Measurements from ENCODE around the gene MIB2. TPM values are rescaled to one million over a fixed set of nuclear protein-coding genes. Genes with fewer than 3 reads are reported as not detected.

MIB2 gene
- total RNA-seq: 31.1 and 68.6 TPM in 2 replicates

GRCh38 chr1:1615256-1616044, at the start of gene MIB2:
TSS of gene MIB2 (plus strand) at chr1:1615500. CDS start at chr1:1623453, 7,953 bp downstream.

GRCh38 chr1:1574721-1575537, 40.4 kb upstream of the MIB2 start, which contains the start of gene SSU72:
TSS of gene SSU72 (minus strand) at chr1:1574863. CDS start at chr1:1574557, 306 bp downstream.

DNA sequence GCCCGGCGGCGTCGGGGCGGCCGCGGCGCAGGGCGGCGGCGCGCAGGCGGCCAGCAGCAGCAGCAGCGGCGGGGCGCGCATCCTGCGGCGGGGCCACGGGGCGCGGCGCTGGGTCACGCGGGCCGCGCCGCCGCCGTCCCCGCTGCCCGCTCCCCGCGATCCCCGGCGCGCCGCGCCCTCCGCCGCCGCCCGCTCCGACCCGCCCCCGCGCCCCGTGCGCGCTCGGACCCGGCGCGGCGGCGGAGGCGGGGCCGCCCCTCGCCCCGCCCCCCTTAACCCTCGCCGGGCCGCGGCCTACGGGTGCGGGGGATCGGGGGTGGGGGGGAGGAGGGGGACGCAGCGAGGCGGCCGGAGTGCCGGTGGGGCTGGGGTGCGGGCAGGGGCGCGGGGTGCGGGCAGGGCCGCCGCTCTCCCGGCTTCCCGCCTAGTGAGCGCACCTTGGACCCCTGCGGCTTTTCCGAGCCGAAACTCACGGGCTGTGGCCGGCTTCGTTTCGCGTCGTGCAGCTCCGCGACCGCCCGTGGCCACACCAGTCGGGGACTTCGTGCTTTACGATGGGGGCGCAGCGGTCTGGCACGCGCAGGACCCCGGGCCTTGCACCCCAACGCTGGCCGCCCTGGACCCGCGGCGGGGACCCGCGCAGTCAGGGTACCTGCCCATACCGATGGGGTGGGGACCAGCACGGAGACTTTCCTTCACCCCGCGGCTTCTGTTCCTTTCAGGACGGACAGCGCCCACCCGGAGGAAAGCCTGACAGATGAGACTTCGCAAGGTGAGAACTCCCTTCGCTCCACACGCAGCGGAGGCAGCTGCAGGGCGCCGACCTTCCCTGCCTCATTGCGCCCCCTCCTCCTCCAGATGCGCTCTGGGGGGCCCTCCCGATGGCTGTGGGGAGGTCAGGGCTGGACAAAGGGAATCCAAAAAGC, 15.1 kb upstream of the MIB2 start, which contains the start of gene FNDC10:
Gene FNDC10, minus strand, starts transcription at position 201 of the 926 bp plus-strand sequence. Its CDS starts 120 bp downstream, at position 81.

GRCh38 chr1:1631782-1632420, 16.6 kb downstream of the MIB2 start, which contains the start of gene MMP23B:
TSS of gene MMP23B (plus strand) at chr1:1632173. CDS start at chr1:1632219, 46 bp downstream.

GRCh38 chr1:1658583-1659549, 43.6 kb downstream of the MIB2 start, which contains the start of gene CDK11B:
TSS of gene CDK11B (minus strand) at chr1:1659004. CDS start at chr1:1657485, 1,519 bp downstream.

Other genes with a start within 250 kb of the MIB2 start
- gene AURKAIP1, start 240.3 kb upstream of the MIB2 start, total RNA-seq: 70.4 and 101 TPM in 2 replicates
- gene CCNL2, start 216.2 kb upstream of the MIB2 start, total RNA-seq: 54.7 and 196 TPM in 2 replicates
- gene MRPL20, start 208.2 kb upstream of the MIB2 start, total RNA-seq: 62.6 and 82.6 TPM in 2 replicates
- gene ANKRD65, start 194.2 kb upstream of the MIB2 start, total RNA-seq: 0.25 and 0.32 TPM in 2 replicates
- gene VWA1, start 179.8 kb upstream of the MIB2 start, total RNA-seq: 19.4 and 34.7 TPM in 2 replicates
- gene ATAD3C, start 165.8 kb upstream of the MIB2 start, total RNA-seq: 1.4 TPM in 1 of 2 replicates, not detected in the other
- 17.9 and 21.2 TPM in 2 replicates for gene ATAD3B, start 143.7 kb upstream of the MIB2 start, total RNA-seq
- 28.0 and 37.1 TPM in 2 replicates for gene ATAD3A, start 103.3 kb upstream of the MIB2 start, total RNA-seq
- 2.1 and 2.4 TPM in 2 replicates for gene TMEM240, start 74.9 kb upstream of the MIB2 start, total RNA-seq
- 45.8 and 64.1 TPM in 2 replicates for gene SSU72, start 40.6 kb upstream of the MIB2 start, total RNA-seq
- gene FNDC10, start 15.4 kb upstream of the MIB2 start, total RNA-seq: 0.16 and 0.94 TPM in 2 replicates
- 0.16 and 0.19 TPM in 2 replicates for gene MMP23B, start 16.7 kb downstream of the MIB2 start, total RNA-seq
- gene CDK11B, start 43.5 kb downstream of the MIB2 start, total RNA-seq: 6.6 and 11.0 TPM in 2 replicates
- gene SLC35E2B, start 77.3 kb downstream of the MIB2 start, total RNA-seq: 13.9 and 29.8 TPM in 2 replicates
- gene CDK11A, start 108.9 kb downstream of the MIB2 start, total RNA-seq: 8.4 and 17.6 TPM in 2 replicates
- gene NADK, start 163.0 kb downstream of the MIB2 start, total RNA-seq: 39.2 and 75.2 TPM in 2 replicates